Tibial nerve (tissue), 4 donors: ENCODE data around the gene TMEM178B. TPM values are rescaled to one million over a fixed set of nuclear protein-coding genes. Genes with fewer than 3 reads are reported as not detected.

Source experiments
- DNase-seq, 2 donors: peaks; one replicate each; pipeline ENCODE4 v3.0.0-alpha.2; 2019; ENCODE audit warnings: low spot score in 2 of 2
- H3K27ac ChIP-seq, 4 donors: fragments of 200-600 bp; sonication (generic) in 3 of 4; one replicate each; pipeline ENCODE4 v1.5.1; 2017 to 2019; ENCODE audit warnings: mild to moderate bottlenecking in 1 of 4
- H3K27me3 ChIP-seq, 2 donors: fragments of 200-600 bp; sonication (generic) in 1 of 2; one replicate each; pipeline versions ENCODE4 v1.5.1 to v1.6.0; 2017 to 2019
- H3K36me3 ChIP-seq, 3 donors: fragments of 200-600 bp; sonication (generic); one replicate each; pipeline ENCODE4 v1.5.1; 2018 to 2019
- H3K4me1 ChIP-seq, 4 donors: fragments of 200-600 bp; sonication (generic) in 3 of 4; one replicate each; pipeline ENCODE4 v1.5.1; 2017 to 2019
- H3K4me3 ChIP-seq, 4 donors: fragments of 200-600 bp; sonication (generic) in 3 of 4; one replicate each; pipeline ENCODE4 v1.5.1; 2017 to 2019; ENCODE audit warnings: mild to moderate bottlenecking in 1 of 4, moderate library complexity in 1 of 4
- H3K9me3 ChIP-seq, 4 donors: fragments of 200-600 bp; sonication (generic) in 3 of 4; one replicate each; pipeline ENCODE4 v1.5.1; 2017 to 2019
- EP300 ChIP-seq, 2 donors: sonication (generic); formaldehyde crosslinking; IDR thresholded peaks; one replicate each; pipeline ENCODE4 v1.6.1; 2017; ENCODE audit warnings: antibody characterized with exemption in 2 of 2, mild to moderate bottlenecking in 1 of 2
- POLR2A ChIP-seq, 2 donors: fragments of 450-650 bp; IDR thresholded peaks; one replicate each; pipeline ENCODE4 v1.6.1; 2017; ENCODE audit warnings: antibody characterized with exemption in 2 of 2, mild to moderate bottlenecking in 2 of 2, moderate library complexity in 2 of 2
- WGBS, 2 donors: methylation state at CpG; one replicate each; pipeline ENCODE4 v1.1.5; 2018; 5-methylcytosine and 5-hydroxymethylcytosine counted together
- total RNA-seq, 4 donors: library from RNA; depleted of rRNA; stranded (reverse); fragments of >200 nt; gene quantifications; one replicate each; pipeline ENCODE4 v1.1.0, GENCODE V29; 2016
- TF ChIP-seq, protein P1 (sequence below), 5 experiments: fragments of 200-600 bp in 3 of 5; fragments of 450-650 bp in 2 of 5; sonication (generic) in 3 of 5; IDR thresholded peaks; one replicate each; pipeline ENCODE4 v1.5.1; 2016 to 2019; ENCODE audit warnings: antibody characterized with exemption in 5 of 5, mild to moderate bottlenecking in 3 of 5, moderate library complexity in 2 of 5

TMEM178B gene
- total RNA-seq, 4 donors from 2014 or later: 0.30 to 0.78 (median 0.53) TPM

DNA sequence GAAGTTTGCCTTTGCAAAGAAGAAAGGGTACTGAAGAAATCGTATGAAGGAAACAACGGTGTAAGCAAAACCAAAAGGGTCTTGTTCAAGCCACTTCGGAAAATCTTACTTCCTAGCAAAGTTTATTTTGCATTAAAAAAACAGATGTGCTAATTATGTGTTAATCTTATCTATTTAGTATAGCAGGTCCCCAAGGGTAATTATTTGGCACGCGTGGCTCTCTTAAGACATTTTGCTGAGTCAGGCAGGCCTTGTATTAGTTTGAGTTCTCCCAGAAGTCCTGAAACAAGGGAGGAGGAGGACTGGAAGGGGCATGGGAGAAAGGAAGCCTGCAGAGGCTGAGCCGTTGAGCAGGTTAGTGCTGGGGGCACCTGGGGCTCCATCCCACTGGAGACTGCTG is 44.9 kb downstream of the TMEM178B start:
- DNase-seq: no peak
- Histone ChIP-seq H3K36me3 (no peaks in the 10 kb centered on the region), H3K27me3 (no peaks in the 10 kb centered on the region), H3K9me3 (peaks cover 0 to 8% (median 0%) of the 10 kb centered on the region in 4 donors), H3K27ac (no peak overlapping the region), H3K4me3 (no peak overlapping the region), H3K4me1 (no peaks in the 10 kb centered on the region)
- WGBS, 2 donors: 60 to 64% methylated on average over 6 of the region's 6 CpGs
- TF ChIP-seq EP300 (IDR thresholded peaks at IDR 0.05) (no peak), POLR2A (IDR thresholded peaks at IDR 0.05) (no peak)
- TF ChIP-seq, protein P1, sequence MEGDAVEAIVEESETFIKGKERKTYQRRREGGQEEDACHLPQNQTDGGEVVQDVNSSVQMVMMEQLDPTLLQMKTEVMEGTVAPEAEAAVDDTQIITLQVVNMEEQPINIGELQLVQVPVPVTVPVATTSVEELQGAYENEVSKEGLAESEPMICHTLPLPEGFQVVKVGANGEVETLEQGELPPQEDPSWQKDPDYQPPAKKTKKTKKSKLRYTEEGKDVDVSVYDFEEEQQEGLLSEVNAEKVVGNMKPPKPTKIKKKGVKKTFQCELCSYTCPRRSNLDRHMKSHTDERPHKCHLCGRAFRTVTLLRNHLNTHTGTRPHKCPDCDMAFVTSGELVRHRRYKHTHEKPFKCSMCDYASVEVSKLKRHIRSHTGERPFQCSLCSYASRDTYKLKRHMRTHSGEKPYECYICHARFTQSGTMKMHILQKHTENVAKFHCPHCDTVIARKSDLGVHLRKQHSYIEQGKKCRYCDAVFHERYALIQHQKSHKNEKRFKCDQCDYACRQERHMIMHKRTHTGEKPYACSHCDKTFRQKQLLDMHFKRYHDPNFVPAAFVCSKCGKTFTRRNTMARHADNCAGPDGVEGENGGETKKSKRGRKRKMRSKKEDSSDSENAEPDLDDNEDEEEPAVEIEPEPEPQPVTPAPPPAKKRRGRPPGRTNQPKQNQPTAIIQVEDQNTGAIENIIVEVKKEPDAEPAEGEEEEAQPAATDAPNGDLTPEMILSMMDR (IDR thresholded peaks at IDR 0.05): no peak

DNA sequence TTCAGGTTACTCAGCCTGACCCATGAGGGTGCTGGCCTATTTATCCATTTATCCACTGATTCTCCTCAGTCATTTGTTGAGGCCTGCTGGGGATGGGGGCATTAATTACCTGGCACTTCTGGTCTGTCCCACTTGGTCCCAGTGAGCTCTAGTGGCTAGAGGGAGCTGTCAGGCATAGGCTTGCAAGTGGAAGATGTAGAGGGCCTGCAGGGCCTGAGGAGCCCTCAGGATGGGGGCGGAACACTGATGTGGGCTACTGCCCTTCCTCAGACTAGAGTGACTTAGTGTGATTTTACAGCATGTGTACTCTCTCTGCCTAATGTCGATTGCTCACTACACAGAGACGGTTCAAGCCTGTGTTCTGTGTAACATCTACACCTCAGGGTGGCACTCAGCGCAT is 45.3 kb downstream of the TMEM178B start:
- peaks cover 0 to 8% (median 0%) of the 10 kb centered on the region in 4 donors for H3K9me3 ChIP-seq
- no peak overlapping the region for H3K4me3 ChIP-seq
- DNase-seq: no peak
- 91 to 94% methylated on average over 4 of the region's 4 CpGs for WGBS, 2 donors
- no peaks in the 10 kb centered on the region for H3K36me3 ChIP-seq
- no peaks in the 10 kb centered on the region for H3K27me3 ChIP-seq
- H3K27ac ChIP-seq: no peak overlapping the region
- TF ChIP-seq EP300 (IDR thresholded peaks at IDR 0.05): no peak
- no peak for TF ChIP-seq POLR2A (IDR thresholded peaks at IDR 0.05)
- TF ChIP-seq, protein P1 (IDR thresholded peaks at IDR 0.05): no peak
- H3K4me1 ChIP-seq: no peaks in the 10 kb centered on the region

DNA sequence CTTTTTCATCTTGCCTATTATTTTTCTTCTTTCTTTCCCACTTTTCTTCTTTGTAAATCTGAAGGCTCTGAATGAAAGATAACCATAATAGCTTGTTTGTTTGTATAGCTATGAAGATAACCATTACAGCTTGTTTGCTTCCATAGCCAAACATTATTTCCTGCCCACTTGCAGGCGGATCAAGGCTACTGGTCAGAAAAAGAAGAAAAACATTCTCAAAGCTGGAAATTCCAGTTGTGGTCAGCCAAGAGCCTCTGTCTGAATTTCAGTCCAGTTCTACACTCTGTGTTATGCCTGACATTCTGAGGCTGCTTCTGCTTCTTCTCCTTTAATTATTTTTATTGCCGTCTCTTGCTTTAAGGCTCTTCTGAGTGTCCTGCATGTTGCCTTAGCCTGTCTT is 48.9 kb downstream of the TMEM178B start:
- Histone ChIP-seq H3K4me1 (peaks cover 0 to 5% (median 0%) of the 10 kb centered on the region in 4 donors), H3K4me3 (no peak overlapping the region)
- 43 to 47% methylated on average over 2 of the region's 2 CpGs for WGBS, 2 donors

DNA sequence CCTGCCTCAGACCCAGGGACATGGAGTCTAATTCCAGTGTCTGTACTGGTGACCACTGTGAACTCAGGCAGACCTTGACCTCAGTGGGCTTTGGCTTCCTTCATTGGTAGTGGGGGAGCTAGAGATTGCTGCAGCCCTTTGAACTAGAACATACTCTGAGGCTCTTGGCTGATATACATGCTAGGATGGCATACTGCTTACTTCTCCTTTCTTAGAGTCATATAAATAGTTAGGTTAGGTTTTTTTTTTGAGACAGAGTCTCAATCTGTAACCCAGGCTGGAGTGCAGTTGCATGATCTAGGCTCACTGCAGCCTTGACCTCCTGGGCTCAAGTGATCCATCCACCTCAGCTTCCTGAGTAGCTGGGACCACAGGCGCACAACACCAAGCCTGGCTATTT is 49.7 kb downstream of the TMEM178B start:
- TF ChIP-seq, protein P1 (IDR thresholded peaks at IDR 0.05): no peak
- TF ChIP-seq POLR2A (IDR thresholded peaks at IDR 0.05) (no peak), EP300 (IDR thresholded peaks at IDR 0.05) (no peak)
- WGBS, 2 donors: 93 to 95% methylated on average over 1 of the region's 1 CpG
- Histone ChIP-seq H3K4me3 (no peak overlapping the region), H3K36me3 (no peaks in the 10 kb centered on the region), H3K27me3 (no peaks in the 10 kb centered on the region), H3K4me1 (peaks cover 0 to 9% (median 0%) of the 10 kb centered on the region in 4 donors), H3K27ac (no peak overlapping the region), H3K9me3 (no peaks in the 10 kb centered on the region)
- DNase-seq: no peak

More for the DNA sequence above, 48.9 kb downstream of the TMEM178B start:
- Histone ChIP-seq H3K27me3 (no peaks in the 10 kb centered on the region), H3K27ac (no peak overlapping the region), H3K9me3 (peaks cover 0 to under 1% (median 0%) of the 10 kb centered on the region in 4 donors), H3K36me3 (no peaks in the 10 kb centered on the region)
- TF ChIP-seq EP300 (IDR thresholded peaks at IDR 0.05) (no peak), POLR2A (IDR thresholded peaks at IDR 0.05) (no peak)
- TF ChIP-seq, protein P1 (IDR thresholded peaks at IDR 0.05): no peak
- no peak for DNase-seq

DNA sequence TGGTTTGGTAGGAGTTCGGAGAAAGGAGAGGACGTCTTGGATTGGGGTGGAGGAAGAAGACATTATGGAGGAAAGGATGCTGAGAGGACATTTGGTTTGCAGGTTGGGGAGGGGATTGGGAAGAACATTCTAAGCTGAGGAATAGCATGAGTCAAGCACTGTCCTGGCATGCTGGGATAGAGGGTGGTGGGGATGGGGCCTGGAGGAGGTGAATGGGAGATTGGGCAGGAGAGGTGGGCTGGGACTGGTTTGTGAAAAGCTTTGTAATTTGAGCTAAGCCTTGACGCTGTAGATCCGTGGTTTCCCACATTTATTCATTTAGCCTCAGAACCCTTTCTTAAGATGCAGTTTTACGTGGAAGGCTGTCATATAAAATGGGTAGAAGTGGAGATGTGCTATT is 52.2 kb downstream of the TMEM178B start:
- no peaks in the 10 kb centered on the region for H3K36me3 ChIP-seq
- no peak overlapping the region for H3K27ac ChIP-seq
- no peaks in the 10 kb centered on the region for H3K27me3 ChIP-seq
- H3K4me3 ChIP-seq: no peak overlapping the region
- 74 to 77% methylated on average over 5 of the region's 5 CpGs for WGBS, 2 donors
- DNase-seq: no peak
- TF ChIP-seq, protein P1 (IDR thresholded peaks at IDR 0.05): no peak
- H3K4me1 ChIP-seq: peaks cover 0 to 11% (median 0%) of the 10 kb centered on the region in 4 donors
- H3K9me3 ChIP-seq: no peaks in the 10 kb centered on the region
